ENCODE measurements around the gene NT5DC4.

GRCh38 chr2:112740527-112740926 is 19.7 kb downstream of the NT5DC4 start:
- no peak for TF ChIP-seq TAF1 (IDR thresholded peaks at IDR 0.05; ENCODE audit: borderline replicate concordance, insufficient read depth, low read length)
- TF ChIP-seq, protein P1, sequence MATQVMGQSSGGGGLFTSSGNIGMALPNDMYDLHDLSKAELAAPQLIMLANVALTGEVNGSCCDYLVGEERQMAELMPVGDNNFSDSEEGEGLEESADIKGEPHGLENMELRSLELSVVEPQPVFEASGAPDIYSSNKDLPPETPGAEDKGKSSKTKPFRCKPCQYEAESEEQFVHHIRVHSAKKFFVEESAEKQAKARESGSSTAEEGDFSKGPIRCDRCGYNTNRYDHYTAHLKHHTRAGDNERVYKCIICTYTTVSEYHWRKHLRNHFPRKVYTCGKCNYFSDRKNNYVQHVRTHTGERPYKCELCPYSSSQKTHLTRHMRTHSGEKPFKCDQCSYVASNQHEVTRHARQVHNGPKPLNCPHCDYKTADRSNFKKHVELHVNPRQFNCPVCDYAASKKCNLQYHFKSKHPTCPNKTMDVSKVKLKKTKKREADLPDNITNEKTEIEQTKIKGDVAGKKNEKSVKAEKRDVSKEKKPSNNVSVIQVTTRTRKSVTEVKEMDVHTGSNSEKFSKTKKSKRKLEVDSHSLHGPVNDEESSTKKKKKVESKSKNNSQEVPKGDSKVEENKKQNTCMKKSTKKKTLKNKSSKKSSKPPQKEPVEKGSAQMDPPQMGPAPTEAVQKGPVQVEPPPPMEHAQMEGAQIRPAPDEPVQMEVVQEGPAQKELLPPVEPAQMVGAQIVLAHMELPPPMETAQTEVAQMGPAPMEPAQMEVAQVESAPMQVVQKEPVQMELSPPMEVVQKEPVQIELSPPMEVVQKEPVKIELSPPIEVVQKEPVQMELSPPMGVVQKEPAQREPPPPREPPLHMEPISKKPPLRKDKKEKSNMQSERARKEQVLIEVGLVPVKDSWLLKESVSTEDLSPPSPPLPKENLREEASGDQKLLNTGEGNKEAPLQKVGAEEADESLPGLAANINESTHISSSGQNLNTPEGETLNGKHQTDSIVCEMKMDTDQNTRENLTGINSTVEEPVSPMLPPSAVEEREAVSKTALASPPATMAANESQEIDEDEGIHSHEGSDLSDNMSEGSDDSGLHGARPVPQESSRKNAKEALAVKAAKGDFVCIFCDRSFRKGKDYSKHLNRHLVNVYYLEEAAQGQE (IDR thresholded peaks at IDR 0.05; ENCODE audit: insufficient read depth in 1 of 2, low read depth in 2 of 2, low read length in 2 of 2) = no peak
- no peak for TF ChIP-seq POLR2AphosphoS5 (IDR thresholded peaks at IDR 0.05; ENCODE audit: low read depth, low read length)

All from PFSK-1 (cell line).